HepG2 (cell line): ENCODE measurements around the gene DAAM1. TPM values are rescaled to one million over a fixed set of nuclear protein-coding genes. Genes with fewer than 3 reads are reported as not detected.

Experiments used
- CC2D1A ChIP-seq: sonication (generic); formaldehyde crosslinking; IDR thresholded peaks from 2 replicates; pipeline ENCODE4 v1.8.1; 2023; ENCODE audit warnings: mild to moderate bottlenecking, missing genetic modification reagents
- CEBPG ChIP-seq: IDR thresholded peaks from 2 replicates; pipeline ENCODE4 v1.6.1; 2016
- CENPBD1 ChIP-seq: sonication (generic); formaldehyde crosslinking; IDR thresholded peaks from 2 replicates; pipeline ENCODE4 v1.8.0; 2022; ENCODE audit warnings: missing genetic modification reagents, low read depth, mild to moderate bottlenecking, borderline replicate concordance
- CREB3 ChIP-seq: sonication (generic); formaldehyde crosslinking; IDR thresholded peaks from 2 replicates; pipeline ENCODE4 v1.5.0; 2020; ENCODE audit warnings: missing genetic modification reagents
- DNMT1 ChIP-seq: sonication (generic); formaldehyde crosslinking; IDR thresholded peaks from 2 replicates; pipeline ENCODE4 v1.5.1; 2020; ENCODE audit warnings: mild to moderate bottlenecking, missing genetic modification reagents
- ELF3 ChIP-seq: IDR thresholded peaks from 2 replicates; pipeline ENCODE4 v1.6.1; 2016; ENCODE audit warnings: missing genetic modification reagents, missing compliant biosample characterization
- FOXK2 ChIP-seq: fragments of 450-650 bp; IDR thresholded peaks from 2 replicates; pipeline ENCODE4 v1.6.1; 2016
- HIC2 ChIP-seq: sonication (generic); formaldehyde crosslinking; IDR thresholded peaks from 2 replicates; pipeline ENCODE4 v1.9.0; 2022; ENCODE audit warnings: low read depth, missing genetic modification reagents
- IRF2 ChIP-seq: IDR thresholded peaks from 2 replicates; pipeline ENCODE4 v1.6.1; 2018; ENCODE audit warnings: missing genetic modification reagents, missing compliant biosample characterization
- MEIS2 ChIP-seq: sonication (generic); formaldehyde crosslinking; IDR thresholded peaks from 2 replicates; pipeline ENCODE4 v1.9.0; 2021; ENCODE audit warnings: mild to moderate bottlenecking, missing genetic modification reagents
- RAD51 ChIP-seq: fragments of 450-650 bp; IDR thresholded peaks from 2 replicates; pipeline ENCODE4 v1.6.1; 2016; ENCODE audit warnings: borderline replicate concordance
- RFXANK ChIP-seq: IDR thresholded peaks from 2 replicates; pipeline ENCODE4 v1.6.1; 2016
- SIX4 ChIP-seq: sonication (generic); formaldehyde crosslinking; IDR thresholded peaks from 2 replicates; pipeline ENCODE4 v1.4.0; 2020; ENCODE audit warnings: missing genetic modification reagents
- SOX6 ChIP-seq, 2 experiments: fragments of 450-650 bp in 1 of 2; sonication (generic) in 1 of 2; formaldehyde crosslinking in 1 of 2; IDR thresholded peaks; 2 replicates each; pipeline versions ENCODE4 v1.4.0 to v1.6.1; 2017 to 2020; ENCODE audit warnings: antibody characterized with exemption in 1 of 2, mild to moderate bottlenecking in 1 of 2, missing genetic modification reagents in 1 of 2
- SP1 ChIP-seq, 2 experiments: fragments of 450-650 bp in 1 of 2; sonication (generic) in 1 of 2; formaldehyde crosslinking in 1 of 2; IDR thresholded peaks; 2 replicates each; pipeline versions ENCODE4 v1.4.0 to v1.6.1; 2016 to 2020; ENCODE audit warnings: missing genetic modification reagents in 1 of 2
- SP2 ChIP-seq: sonication (generic); formaldehyde crosslinking; IDR thresholded peaks from 2 replicates; pipeline ENCODE4 v1.5.1; 2020; ENCODE audit warnings: mild to moderate bottlenecking, missing genetic modification reagents
- TP53 ChIP-seq: sonication (generic); formaldehyde crosslinking; conservative IDR thresholded peaks from 2 replicates; pipeline ENCODE4 v1.4.0; 2020; ENCODE audit warnings: missing genetic modification reagents
- ZBTB44 ChIP-seq: sonication (generic); formaldehyde crosslinking; IDR thresholded peaks from 2 replicates; pipeline ENCODE4 v1.4.0; 2020; ENCODE audit warnings: missing genetic modification reagents
- ZNF276 ChIP-seq: sonication (generic); formaldehyde crosslinking; IDR thresholded peaks from 2 replicates; pipeline ENCODE4 v1.4.0; 2020; ENCODE audit warnings: mild to moderate bottlenecking, low read depth, missing genetic modification reagents
- ZNF30 ChIP-seq: sonication (generic); formaldehyde crosslinking; IDR thresholded peaks from 2 replicates; pipeline ENCODE4 v1.5.0; 2020; ENCODE audit warnings: mild to moderate bottlenecking, missing genetic modification reagents
- ZNF414 ChIP-seq: sonication (generic); formaldehyde crosslinking; IDR thresholded peaks from 2 replicates; pipeline ENCODE4 v1.5.0; 2020; ENCODE audit warnings: missing genetic modification reagents
- ZNF543 ChIP-seq: sonication (generic); formaldehyde crosslinking; IDR thresholded peaks from 2 replicates; pipeline ENCODE4 v1.4.0; 2020; ENCODE audit warnings: mild to moderate bottlenecking, missing genetic modification reagents
- ZNF746 ChIP-seq: sonication (generic); formaldehyde crosslinking; IDR thresholded peaks from 2 replicates; pipeline ENCODE4 v1.8.0; 2022; ENCODE audit warnings: mild to moderate bottlenecking, missing genetic modification reagents
- ZNF761 ChIP-seq: sonication (generic); formaldehyde crosslinking; conservative IDR thresholded peaks from 2 replicates; pipeline ENCODE4 v1.4.0; 2020; ENCODE audit warnings: mild to moderate bottlenecking, missing genetic modification reagents
- ZNF766 ChIP-seq: sonication (generic); formaldehyde crosslinking; IDR thresholded peaks from 2 replicates; pipeline ENCODE4 v1.5.0; 2020; ENCODE audit warnings: missing genetic modification reagents, borderline replicate concordance
- polyA plus RNA-seq, 8 experiments: library from polyadenylated mRNA; depleted of rRNA in 3 of 8; stranded (reverse) in 7 of 8; unstranded in 1 of 8; fragments of >200 nt; fragmentation: Illumina TruSeq in 4 of 8; extraction: Trizol in 4 of 8; gene quantifications; 2 replicates each; pipeline versions ENCODE4 v1.2.1 to v1.2.3, GENCODE V29; 2011 to 2016; ENCODE audit warnings: low read depth in 4 of 8, missing spikeins in 1 of 8, mixed read lengths in 1 of 8; ENCODE audit not compliant: insufficient read depth in 1 of 8
- total RNA-seq, 5 experiments: library from RNA; depleted of rRNA; stranded (reverse); fragments of >200 nt; fragmentation: Illumina TruSeq; extraction: Trizol; gene quantifications; 2 replicates each; pipeline ENCODE4 v1.2.3, GENCODE V29; 2016; ENCODE audit warnings: low read depth in 1 of 5

Gene DAAM1
- total and polyA plus RNA-seq, 2 of the 13 experiments (the other 11 are each of a cell fraction or from before 2014, with no cell fraction given): 10.9 to 24.5 TPM

- no peak for TF ChIP-seq ZBTB44 (CRISPR knock-in tag)
- TF ChIP-seq DNMT1: no peak
- TF ChIP-seq SOX6 (IDR thresholded peaks at IDR 0.05): no peak
- peak; percentile 47; the same call in 1 of the 2 replicates for TF ChIP-seq SOX6 (CRISPR knock-in tag; IDR thresholded peaks at IDR 0.05)
- no peak for TF ChIP-seq SP2 (CRISPR knock-in tag)
- TF ChIP-seq ZNF761: 0 out of 2 replicates have a peak, but pooled peaks have one; percentile 44
- TF ChIP-seq ELF3 (CRISPR knock-in tag): peak; percentile 32; the same call in 1 of the 2 replicates
- TF ChIP-seq ZNF414 (CRISPR knock-in tag): no peak
- no peak for TF ChIP-seq FOXK2
- TF ChIP-seq RAD51: no peak
- TF ChIP-seq RFXANK (CRISPR knock-in tag): no peak
- peak; percentile 47; the same call in 1 of the 2 replicates for TF ChIP-seq ZNF766
- 0 out of 2 replicates have a peak, but pooled peaks have one; percentile 56 for TF ChIP-seq IRF2
- no peak for TF ChIP-seq SP1 (IDR thresholded peaks at IDR 0.05)
- 0 out of 2 replicates have a peak, but pooled peaks have one; percentile 22 for TF ChIP-seq SP1 (CRISPR knock-in tag; IDR thresholded peaks at IDR 0.05)
- TF ChIP-seq ZNF30 (CRISPR knock-in tag): no peak
- TF ChIP-seq ZNF276 (CRISPR knock-in tag): 0 out of 2 replicates have a peak, but pooled peaks have one; percentile 47
- TF ChIP-seq MEIS2 (CRISPR knock-in tag): no peak
- TF ChIP-seq ZNF746 (CRISPR knock-in tag): 0 out of 2 replicates have a peak, but pooled peaks have one; percentile 50
- TF ChIP-seq SIX4: 0 out of 2 replicates have a peak, but pooled peaks have one; percentile 20
- no peak for TF ChIP-seq ZNF543
- peak; percentile 66; the same call in 1 of the 2 replicates for TF ChIP-seq CREB3 (CRISPR knock-in tag)
- peak; percentile 44 for TF ChIP-seq HIC2 (CRISPR knock-in tag)
- no peak for TF ChIP-seq TP53
- no peak for TF ChIP-seq CENPBD1 (CRISPR knock-in tag)
- peak; percentile 50; the same call in 1 of the 2 replicates for TF ChIP-seq CEBPG (CRISPR knock-in tag)
- TF ChIP-seq CC2D1A (CRISPR knock-in tag): no peak
Measured at GRCh38 chr14:59215322-59215721, 26.9 kb downstream of the DAAM1 start (continued).
